Aorta (tissue), 5 donors: ENCODE data around the gene SEPTIN10. TPM values are rescaled to one million over a fixed set of nuclear protein-coding genes. Genes with fewer than 3 reads are reported as not detected.

Experiments used
- ATAC-seq: fragments of 200-7000 bp; cut with Tn5 transposase; one replicate; pipeline ENCODE4 v1.9.1; 2022; ENCODE audit warnings: moderate library complexity; ENCODE audit not compliant: low FRiP score
- DNase-seq, 2 donors: peaks; one replicate each; pipeline ENCODE4 v3.0.0-alpha.2; 2020
- H3K27ac ChIP-seq, 2 donors: one replicate each; pipeline ENCODE4 v1.5.1; 2013; ENCODE audit warnings: low read length in 2 of 2, mild to moderate bottlenecking in 2 of 2, moderate library complexity in 2 of 2, control low read depth in 1 of 2, inconsistent platforms in 1 of 2, low read depth in 1 of 2
- H3K27me3 ChIP-seq, 2 donors: one replicate each; pipeline ENCODE4 v1.6.1; 2013; ENCODE audit warnings: control low read depth in 1 of 2, low read length in 1 of 2, mild to moderate bottlenecking in 1 of 2, moderate library complexity in 1 of 2; ENCODE audit not compliant: insufficient read depth in 2 of 2, control insufficient read depth in 1 of 2
- H3K36me3 ChIP-seq, 2 donors: one replicate each; pipeline ENCODE4 v1.6.1; 2013; ENCODE audit warnings: control low read depth in 1 of 2, low read length in 1 of 2, mild to moderate bottlenecking in 1 of 2; ENCODE audit not compliant: insufficient read depth in 2 of 2, control insufficient read depth in 1 of 2
- H3K4me1 ChIP-seq, 2 donors: one replicate each; pipeline ENCODE4 v1.6.1; 2013; ENCODE audit warnings: low read length in 2 of 2, control low read depth in 1 of 2, mild to moderate bottlenecking in 1 of 2, moderate library complexity in 1 of 2; ENCODE audit not compliant: insufficient read depth in 2 of 2, control insufficient read depth in 1 of 2
- H3K4me3 ChIP-seq, 2 donors: one replicate each; pipeline ENCODE4 v1.5.1; 2013; ENCODE audit warnings: low read length in 2 of 2, control low read depth in 1 of 2, mild to moderate bottlenecking in 1 of 2
- H3K9me3 ChIP-seq: one replicate; pipeline ENCODE4 v1.6.1; 2013; ENCODE audit warnings: mild to moderate bottlenecking, low read length; ENCODE audit not compliant: control insufficient read depth
- WGBS, 2 donors: extraction: QIAGEN DNeasy Blood & Tissue Kit; methylation state at CpG; one replicate each; pipeline ENCODE4 v1.1.7; 2013; 5-methylcytosine and 5-hydroxymethylcytosine counted together
- intact Hi-C, 2 donors: fragments of 100-400 bp; cut with DNase I; formaldehyde crosslinking; loops; one replicate each; pipeline versions ENCODE4 v1.14.2 to v1.15.0; 2022
- long read RNA-seq, 2 donors: library from polyadenylated mRNA; unstranded; transcript quantifications; one replicate each; pipeline ENCODE4 v2.0.0, GENCODE V29; 2020 to 2021
- polyA plus RNA-seq, 2 donors: library from polyadenylated mRNA; stranded (reverse); fragments of 200-250 nt; gene quantifications; one replicate each; pipeline ENCODE4 v1.2.3, GENCODE V29; 2013
- total RNA-seq, 2 donors: library from RNA; stranded (reverse); fragmentation: NEBNext Ultra II Directional; extraction: Animal tissue kit (Norgen Biotek cat#: 25700); gene quantifications; one replicate each; pipeline ENCODE4 v1.2.1, GENCODE V29; 2021
- donor health status: healthy with polysubstance abuse.
- donor health status: Bipolar disorder and iron deficiency.
- donor health status: DM: no; HTN: no; CAD: no.
- donor health status: DM: no; HTN: no; CAD: no.
- donor health status: DM: yes; HTN: yes; CAD: no.

Gene SEPTIN10
- total RNA-seq = 100 to 1,000 TPM; 127 to 132 TPM
- polyA plus RNA-seq = 10 to 100 TPM; 80.3 to 86.6 TPM
- long read RNA-seq, donor 1, transcript SEPT10-205 (10 exons, 1,605 nt) = minor isoform, 16 of 131 reads
- long read RNA-seq, donor 1, transcript SEPT10-202 (11 exons, 3,071 nt) = major isoform, 54 of 131 reads
- long read RNA-seq, donor 1, partial matches to known transcripts = 13 of 131 reads
- long read RNA-seq, donor 1, other reads (novel, unspliced or antisense) = 44 of 131 reads
- long read RNA-seq, donor 2, transcript SEPT10-202 (11 exons, 3,071 nt) = major isoform, 40 of 65 reads
- long read RNA-seq, donor 2, partial matches to known transcripts = 5 of 65 reads
- long read RNA-seq, donor 2, other reads (novel, unspliced or antisense) = 17 of 65 reads

DNA sequence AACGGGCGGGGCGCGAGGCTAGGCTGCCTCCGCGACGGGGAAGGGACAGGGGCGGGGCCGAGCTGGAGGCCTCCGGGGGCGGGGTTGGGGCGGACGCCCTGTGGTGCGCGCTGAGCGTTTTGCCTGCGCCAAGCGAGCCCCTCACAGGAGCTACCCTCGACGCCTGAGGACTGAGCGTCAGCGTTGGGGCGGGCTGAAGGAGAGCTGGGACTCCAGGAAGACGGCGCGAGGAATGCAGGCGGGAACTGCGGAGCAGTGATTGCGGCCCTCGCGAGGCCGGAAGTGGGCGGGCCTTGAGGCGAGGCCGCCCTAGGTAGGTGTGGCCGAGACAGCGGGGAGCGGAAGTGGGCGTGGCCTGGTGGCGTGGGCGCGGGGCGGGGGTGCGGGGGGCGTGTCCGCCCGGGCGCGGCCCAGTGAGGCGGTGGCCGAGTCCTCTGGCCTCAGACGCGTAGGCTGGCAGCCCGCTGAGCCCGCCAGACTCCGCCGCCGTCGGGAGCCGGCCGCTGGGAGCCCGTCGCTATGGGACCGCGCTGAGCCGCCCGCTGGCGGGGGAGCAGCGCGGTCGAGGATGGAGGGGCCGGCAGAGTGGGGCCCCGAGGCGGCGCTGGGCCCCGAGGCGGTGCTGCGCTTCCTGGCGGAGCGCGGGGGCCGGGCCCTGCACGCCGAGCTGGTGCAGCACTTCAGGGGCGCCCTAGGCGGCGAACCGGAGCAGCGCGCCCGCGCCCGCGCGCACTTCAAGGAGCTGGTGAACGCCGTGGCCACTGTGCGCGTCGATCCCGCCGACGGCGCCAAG, at the start of gene SEPTIN10, which contains the start of gene SOWAHC:
Gene SEPTIN10 (minus strand): TSS at position 45 of the 793 bp plus-strand sequence. CDS start 139 bp downstream, outside the sequence.
Gene SOWAHC (plus strand): TSS at position 443 of the 793 bp plus-strand sequence. CDS start 126 bp downstream, at position 569.
- peak; percentile 99 for DNase-seq
- H3K27me3 ChIP-seq = no peaks in the 10 kb centered on the region
- H3K9me3 ChIP-seq = no peaks in the 10 kb centered on the region
- peak within 1 kb of the TSS; percentile 97 to 99 for H3K4me3 ChIP-seq
- intact Hi-C loops = loop anchor here in 1 of 2 donors (2.0 to 5.0 kb wide), 3 partner anchors 33 to 78 kb away; no protein-coding TSS in a partner anchor
- H3K4me1 ChIP-seq = peaks cover 4 to 6% of the 10 kb centered on the region in 2 donors
- WGBS, 2 donors = 1% methylated on average over 75 to 104 of the region's 104 CpGs
- H3K27ac ChIP-seq = peak within 1 kb of the TSS; percentile 92 to 99
- H3K36me3 ChIP-seq = no peaks in the 10 kb centered on the region
- peak; percentile 98 for ATAC-seq

DNA sequence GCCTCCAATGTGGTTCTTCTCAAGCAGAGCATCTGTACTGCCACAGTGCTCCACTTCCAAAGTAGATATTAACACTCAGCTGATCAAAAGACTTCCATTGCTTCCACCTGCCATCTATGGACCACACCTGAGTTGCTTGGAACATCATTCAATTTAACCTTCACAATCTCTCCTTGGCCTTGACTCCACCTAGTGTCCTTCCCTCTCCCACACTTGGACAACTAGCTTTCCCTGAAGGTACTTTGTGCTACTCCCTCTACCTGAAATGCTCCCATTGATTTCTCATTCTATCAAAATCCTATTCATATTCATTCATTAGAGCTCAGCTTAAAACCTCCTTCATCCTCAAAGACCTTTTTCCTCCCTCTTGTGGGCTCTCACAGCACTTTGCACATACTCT, 49.1 kb upstream of the SEPTIN10 start:
- H3K36me3 ChIP-seq = no peaks in the 10 kb centered on the region
- H3K4me1 ChIP-seq = no peaks in the 10 kb centered on the region
- H3K4me3 ChIP-seq = no peak overlapping the region
- H3K9me3 ChIP-seq = no peaks in the 10 kb centered on the region
- H3K27ac ChIP-seq = no peak overlapping the region
- no peaks in the 10 kb centered on the region for H3K27me3 ChIP-seq
- DNase-seq = no peak
- ATAC-seq = no peak
- intact Hi-C loops = no loop called here

GRCh38 chr2:109660046-109660860, 46.5 kb upstream of the SEPTIN10 start:
- no peak for ATAC-seq
- Histone ChIP-seq H3K36me3 (no peaks in the 10 kb centered on the region), H3K9me3 (no peaks in the 10 kb centered on the region), H3K27me3 (no peaks in the 10 kb centered on the region), H3K27ac (no peak overlapping the region), H3K4me3 (no peak overlapping the region), H3K4me1 (no peaks in the 10 kb centered on the region)
- DNase-seq = no peak
- intact Hi-C loops = no loop called here
- 71 to 82% methylated on average over 3 of the region's 3 CpGs for WGBS, 2 donors

DNA sequence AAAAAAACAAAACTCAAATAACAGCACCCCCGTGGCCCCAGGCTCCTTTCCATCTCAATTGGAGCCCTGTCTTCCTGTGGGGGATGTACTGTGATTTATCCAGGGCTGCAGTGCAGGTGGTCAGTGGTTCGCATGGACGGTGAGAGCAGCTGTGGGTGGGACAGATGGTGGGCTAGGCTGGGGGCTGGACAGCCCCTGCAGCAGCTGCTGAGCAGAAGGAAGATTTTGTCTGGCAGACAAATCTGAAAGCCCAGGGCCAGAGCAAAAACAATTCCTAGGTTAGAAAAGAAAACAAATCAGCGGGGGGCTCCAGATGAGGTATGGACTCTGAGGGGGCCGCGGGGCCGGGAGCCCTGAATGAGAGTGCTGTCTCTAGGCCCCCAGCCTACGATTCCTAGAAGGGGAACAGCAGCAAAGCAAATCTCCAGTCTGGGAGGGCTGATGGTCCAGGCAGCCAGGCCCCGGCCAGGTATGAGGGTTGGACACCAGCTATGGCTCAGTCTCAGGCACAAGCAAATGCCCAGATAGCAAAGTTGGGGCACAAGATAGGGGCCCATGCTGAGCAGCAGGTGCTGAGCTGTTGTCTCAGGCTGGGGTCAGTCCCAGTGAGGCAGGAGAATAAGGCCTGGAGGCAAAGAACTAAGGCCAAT, 45.8 kb upstream of the SEPTIN10 start:
- DNase-seq (no peak), ATAC-seq (no peak)
- no peaks in the 10 kb centered on the region for H3K36me3 ChIP-seq
- intact Hi-C loops = no loop called here
- no peaks in the 10 kb centered on the region for H3K4me1 ChIP-seq
- no peak overlapping the region for H3K27ac ChIP-seq
- H3K9me3 ChIP-seq = no peaks in the 10 kb centered on the region
- H3K4me3 ChIP-seq = no peak overlapping the region
- 77 to 79% methylated on average over 9 of the region's 9 CpGs for WGBS, 2 donors
- H3K27me3 ChIP-seq = no peaks in the 10 kb centered on the region

DNA sequence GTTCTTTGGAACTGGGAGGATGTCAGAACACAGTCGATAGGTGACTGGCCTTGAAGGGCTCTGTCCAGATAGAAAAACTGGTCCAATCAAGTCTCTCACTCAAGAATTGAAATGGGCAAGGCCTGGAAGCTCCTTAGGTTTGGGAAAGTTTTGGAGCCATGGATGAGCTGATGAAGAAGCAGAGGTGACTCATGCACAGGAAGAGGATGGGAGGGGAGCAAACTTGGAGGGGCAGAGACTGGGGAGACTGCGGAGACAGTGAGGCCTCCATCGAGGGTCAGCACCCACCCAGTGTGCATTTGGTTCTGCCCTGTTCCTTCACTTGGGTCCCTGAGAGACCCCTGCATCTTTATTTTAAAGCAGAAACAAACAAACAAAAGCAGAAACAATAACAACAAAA, 41.5 kb upstream of the SEPTIN10 start:
- H3K36me3 ChIP-seq = no peaks in the 10 kb centered on the region
- DNase-seq (no peak), ATAC-seq (no peak)
- no peaks in the 10 kb centered on the region for H3K9me3 ChIP-seq
- no peaks in the 10 kb centered on the region for H3K4me1 ChIP-seq
- intact Hi-C loops = no loop called here
- 79 to 91% methylated on average over 3 of the region's 3 CpGs for WGBS, 2 donors
- H3K27me3 ChIP-seq = no peaks in the 10 kb centered on the region
- no peak overlapping the region for H3K27ac ChIP-seq
- no peak overlapping the region for H3K4me3 ChIP-seq

GRCh38 chr2:109654326-109655050, 40.7 kb upstream of the SEPTIN10 start:
- no peak for DNase-seq
- intact Hi-C loops = no loop called here
- 95% methylated on average over 8 of the region's 8 CpGs for WGBS, 2 donors
- Histone ChIP-seq H3K36me3 (no peaks in the 10 kb centered on the region), H3K9me3 (no peaks in the 10 kb centered on the region), H3K4me3 (no peak overlapping the region), H3K27me3 (no peaks in the 10 kb centered on the region), H3K4me1 (no peaks in the 10 kb centered on the region), H3K27ac (no peak overlapping the region)
- no peak for ATAC-seq

DNA sequence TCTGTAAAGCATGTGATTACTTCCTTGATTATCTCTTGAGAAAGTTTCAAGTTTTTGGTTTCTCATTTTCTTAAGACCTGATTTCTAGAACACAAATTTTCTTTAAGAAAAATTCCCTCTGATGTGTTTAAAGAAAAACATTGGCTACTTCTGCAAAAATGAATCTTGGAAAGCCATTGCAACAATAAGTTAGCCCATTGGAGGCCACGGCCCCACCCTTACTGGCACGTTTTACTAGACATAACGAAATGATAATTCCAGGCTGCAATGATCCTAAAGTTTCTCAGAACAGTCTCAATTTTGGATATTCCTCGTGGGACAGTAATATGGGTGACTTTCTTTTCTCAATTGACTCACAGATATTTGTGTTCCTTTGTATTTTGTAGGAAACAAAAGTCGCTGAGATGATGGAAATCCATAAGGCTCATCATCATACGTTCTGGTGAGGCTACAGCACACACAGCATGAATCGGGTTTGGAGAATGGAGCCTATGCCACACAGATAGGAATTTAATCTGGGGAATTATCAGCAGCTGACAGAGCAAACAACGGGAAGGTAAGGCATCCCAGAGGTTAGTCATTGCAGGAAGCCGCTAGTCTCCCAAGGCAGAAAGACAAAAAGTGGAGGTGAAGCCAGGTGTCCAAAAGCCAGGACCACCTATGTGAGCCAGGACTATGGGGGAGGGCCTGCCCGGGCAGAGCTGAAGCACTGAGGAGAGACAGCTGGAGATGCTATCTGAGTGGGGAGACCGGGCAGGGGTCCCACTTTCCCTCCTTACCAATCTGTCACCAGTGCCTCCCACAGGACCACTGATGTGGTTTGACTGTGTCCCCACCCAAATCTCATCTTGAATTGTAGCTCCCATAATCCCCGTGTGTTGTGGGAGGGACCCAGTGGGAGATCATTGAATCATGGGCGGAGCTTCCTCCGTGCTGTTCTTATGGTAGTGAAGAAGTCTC, 36.2 kb upstream of the SEPTIN10 start:
- Histone ChIP-seq H3K36me3 (no peaks in the 10 kb centered on the region), H3K9me3 (no peaks in the 10 kb centered on the region), H3K4me3 (no peak overlapping the region), H3K4me1 (no peaks in the 10 kb centered on the region), H3K27ac (no peak overlapping the region), H3K27me3 (no peaks in the 10 kb centered on the region)
- no peak for DNase-seq
- intact Hi-C loops = loop anchor here in 1 of 2 donors (5.0 kb wide), 1 partner anchor 47 kb away; no protein-coding TSS in a partner anchor
- ATAC-seq = no peak
- 72 to 82% methylated on average over 14 of the region's 14 CpGs for WGBS, 2 donors
